H1 (cell line): ENCODE results near the gene KLK5. TPM values are rescaled to one million over a fixed set of nuclear protein-coding genes. Genes with fewer than 3 reads are reported as not detected.

Experiments used
- polyA plus RNA-seq, 7 experiments: library from polyadenylated mRNA; depleted of rRNA in 3 of 7; stranded (reverse) in 5 of 7; unstranded in 2 of 7; fragments of >200 nt in 5 of 7; fragments of 200-250 nt in 2 of 7; gene quantifications; 1 replicate in 5 of 7; 2 replicates in 1 of 7; 4 replicates in 1 of 7; pipeline versions ENCODE4 v1.2.1 to v1.2.3, GENCODE V29; 2011 to 2013; ENCODE audit warnings: missing spikeins in 2 of 7, mixed read lengths in 2 of 7
- total RNA-seq: library from RNA; stranded (reverse); fragmentation: NEBNext Ultra II Directional; extraction: Animal tissue kit (Norgen Biotek cat#: 25700); gene quantifications from 2 replicates; pipeline ENCODE4 v1.2.1, GENCODE V29; 2021

The KLK5 gene
- total and polyA plus RNA-seq, 2 of the 8 experiments (the other 6 are each of a cell fraction or from before 2014, with no cell fraction given): 0.76 to 2.0 TPM

Other genes starting within 250 kb of the KLK5 start
- gene SHANK1, start 233.2 kb downstream of the KLK5 start, total RNA-seq: 3.7 and 3.9 TPM in 2 replicates
- 1.1 and 1.2 TPM in 2 replicates for gene SHANK1, start 233.2 kb downstream of the KLK5 start, polyA plus RNA-seq (2011; rRNA removed)
- gene CLEC11A, start 229.7 kb downstream of the KLK5 start, total RNA-seq: 4.3 and 5.2 TPM in 2 replicates
- 17.4 and 22.5 TPM in 2 replicates for gene CLEC11A, start 229.7 kb downstream of the KLK5 start, polyA plus RNA-seq (2011; rRNA removed)
- gene GPR32, start 182.6 kb downstream of the KLK5 start, total RNA-seq: not detected in 2 replicates
- not detected in 2 replicates for gene GPR32, start 182.6 kb downstream of the KLK5 start, polyA plus RNA-seq (2011; rRNA removed)
- not detected in 2 replicates for gene ACP4, start 162.6 kb downstream of the KLK5 start, total RNA-seq
- not detected in 2 replicates for gene ACP4, start 162.6 kb downstream of the KLK5 start, polyA plus RNA-seq (2011; rRNA removed)
- gene KLK1, start 129.3 kb downstream of the KLK5 start, total RNA-seq: 3.4 and 4.8 TPM in 2 replicates
- 4.0 and 5.8 TPM in 2 replicates for gene KLK1, start 129.3 kb downstream of the KLK5 start, polyA plus RNA-seq (2011; rRNA removed)
- gene KLK15, start 119.5 kb downstream of the KLK5 start, total RNA-seq: not detected in 2 replicates
- not detected in 2 replicates for gene KLK15, start 119.5 kb downstream of the KLK5 start, polyA plus RNA-seq (2011; rRNA removed)
- gene KLK3, start 98.1 kb downstream of the KLK5 start, total RNA-seq: not detected in 2 replicates
- 0.08 and 0.25 TPM in 2 replicates for gene KLK3, start 98.1 kb downstream of the KLK5 start, polyA plus RNA-seq (2011; rRNA removed)
- gene KLK2, start 79.6 kb downstream of the KLK5 start, total RNA-seq: not detected in 2 replicates
- gene KLK2, start 79.6 kb downstream of the KLK5 start, polyA plus RNA-seq (2011; rRNA removed): 0.20 and 0.36 TPM in 2 replicates
- 1.3 TPM in 1 of 2 replicates, not detected in the other for gene KLK4, start 41.6 kb downstream of the KLK5 start, total RNA-seq
- gene KLK4, start 41.6 kb downstream of the KLK5 start, polyA plus RNA-seq (2011; rRNA removed): 0.44 and 6.8 TPM in 2 replicates
- gene KLK6, start 16.6 kb upstream of the KLK5 start, total RNA-seq: 0.55 and 0.69 TPM in 2 replicates
- gene KLK6, start 16.6 kb upstream of the KLK5 start, polyA plus RNA-seq (2011; rRNA removed): 2.6 and 3.2 TPM in 2 replicates
- gene KLK7, start 30.9 kb upstream of the KLK5 start, total RNA-seq: 0.55 and 0.73 TPM in 2 replicates
- gene KLK7, start 30.9 kb upstream of the KLK5 start, polyA plus RNA-seq (2011; rRNA removed): 1.4 and 2.1 TPM in 2 replicates
- 2.1 and 2.9 TPM in 2 replicates for gene KLK8, start 48.6 kb upstream of the KLK5 start, total RNA-seq
- gene KLK8, start 48.6 kb upstream of the KLK5 start, polyA plus RNA-seq (2011; rRNA removed): 3.6 and 7.1 TPM in 2 replicates
- 4.5 and 4.8 TPM in 2 replicates for gene KLK10, start 66.7 kb upstream of the KLK5 start, total RNA-seq
- 9.7 and 12.4 TPM in 2 replicates for gene KLK10, start 66.7 kb upstream of the KLK5 start, polyA plus RNA-seq (2011; rRNA removed)
- gene KLK11, start 73.6 kb upstream of the KLK5 start, total RNA-seq: not detected in 2 replicates
- 0.38 and 0.45 TPM in 2 replicates for gene KLK11, start 73.6 kb upstream of the KLK5 start, polyA plus RNA-seq (2011; rRNA removed)
- gene KLK12, start 82.0 kb upstream of the KLK5 start, total RNA-seq: not detected in 2 replicates
- 0.24 TPM in 1 of 2 replicates, not detected in the other for gene KLK12, start 82.0 kb upstream of the KLK5 start, polyA plus RNA-seq (2011; rRNA removed)
- 4.2 and 5.0 TPM in 2 replicates for gene KLK13, start 112.1 kb upstream of the KLK5 start, total RNA-seq
- gene KLK13, start 112.1 kb upstream of the KLK5 start, polyA plus RNA-seq (2011; rRNA removed): 4.5 and 4.6 TPM in 2 replicates
- 0.40 and 1.2 TPM in 2 replicates for gene KLK14, start 129.8 kb upstream of the KLK5 start, total RNA-seq
- 0.09 and 0.22 TPM in 2 replicates for gene KLK14, start 129.8 kb upstream of the KLK5 start, polyA plus RNA-seq (2011; rRNA removed)
- gene CTU1, start 155.4 kb upstream of the KLK5 start, total RNA-seq: 7.2 and 8.1 TPM in 2 replicates
- gene CTU1, start 155.4 kb upstream of the KLK5 start, polyA plus RNA-seq (2011; rRNA removed): 4.6 and 6.6 TPM in 2 replicates
- gene SIGLEC9, start 171.9 kb upstream of the KLK5 start, total RNA-seq: not detected in 2 replicates
- gene SIGLEC9, start 171.9 kb upstream of the KLK5 start, polyA plus RNA-seq (2011; rRNA removed): 0.05 TPM in 1 of 2 replicates, not detected in the other
- not detected in 2 replicates for gene SIGLEC7, start 189.3 kb upstream of the KLK5 start, total RNA-seq
- gene SIGLEC7, start 189.3 kb upstream of the KLK5 start, polyA plus RNA-seq (2011; rRNA removed): not detected in 2 replicates